Activated T-cell treated with anti-CD3 and anti-CD28 coated beads, Interleukin-2, amount 50 U/mL, for 72 hours (primary cell): ENCODE measurements around the gene GBP1. TPM values are rescaled to one million over a fixed set of nuclear protein-coding genes. Genes with fewer than 3 reads are reported as not detected.
"Not testable (repeated sequence)": the region's sequence is repeated elsewhere in the genome, so short reads cannot be mapped to it uniquely, and the experiment has no call there.

Source experiments
- ATAC-seq, 2 donors: fragments of 150-1000 bp; cut with Tn5 transposase; replicated peaks in 1 of 2; 2 replicates each; pipeline ENCODE4 v1.10.0; 2021; ENCODE audit warnings: moderate library complexity in 2 of 2, mild to moderate bottlenecking in 1 of 2
- DNase-seq, 2 donors: peaks; one replicate each; pipeline ENCODE4 v3.0.0; 2021 to 2022; ENCODE audit warnings: mixed read lengths in 1 of 2
- H3K27ac Mint-ChIP-seq: one replicate; pipeline ENCODE4 v1.8.0; 2022; ENCODE audit warnings: mild to moderate bottlenecking, moderate library complexity, mixed read lengths
- H3K27me3 Mint-ChIP-seq: one replicate; pipeline ENCODE4 v1.8.0; 2022; ENCODE audit warnings: low read depth, mixed read lengths
- H3K36me3 Mint-ChIP-seq, 2 donors: one replicate each; pipeline ENCODE4 v1.8.0; 2022; ENCODE audit warnings: mixed read lengths in 2 of 2, mild to moderate bottlenecking in 1 of 2; ENCODE audit not compliant: insufficient read depth in 2 of 2
- H3K4me1 Mint-ChIP-seq: one replicate; pipeline ENCODE4 v1.8.0; 2022; ENCODE audit warnings: low read depth, mixed read lengths
- H3K4me3 Mint-ChIP-seq, 2 donors: one replicate each; pipeline ENCODE4 v1.8.0; 2022; ENCODE audit warnings: mild to moderate bottlenecking in 2 of 2, mixed read lengths in 2 of 2, moderate library complexity in 2 of 2
- H3K9me3 Mint-ChIP-seq, 2 donors: one replicate each; pipeline ENCODE4 v1.8.0; 2022; ENCODE audit warnings: mixed read lengths in 2 of 2
- total RNA-seq, 2 donors: library from RNA; stranded (reverse); gene quantifications; one replicate each; pipeline ENCODE4 v1.2.3, GENCODE V29; 2022

The GBP1 gene
- total RNA-seq, 2 donors from 2014 or later: 44.9 to 58.9 TPM

- ATAC-seq, H3K27ac Mint-ChIP-seq, H3K27me3 Mint-ChIP-seq, H3K4me3 Mint-ChIP-seq, DNase-seq, H3K4me1 Mint-ChIP-seq, H3K9me3 Mint-ChIP-seq: not testable (repeated sequence)
- H3K36me3 Mint-ChIP-seq: peaks cover 7 to 33% of the 10 kb centered on the region in 2 donors
These were observed 15.8 kb downstream of the GBP1 start for GRCh38 chr1:89049187-89049586.

GRCh38 chr1:89047734-89048133 lies 17.3 kb downstream of the GBP1 start:
- no peak for DNase-seq
- Mint-ChIP-seq H3K4me1 (peaks cover 9% of the 10 kb centered on the region), H3K36me3 (peaks cover 9 to 31% of the 10 kb centered on the region in 2 donors), H3K4me3 (no peak overlapping the region), H3K27ac (no peak overlapping the region), H3K9me3 (peaks cover 2 to 3% of the 10 kb centered on the region in 2 donors), H3K27me3 (no peaks in the 10 kb centered on the region)
- no peak for ATAC-seq

DNA sequence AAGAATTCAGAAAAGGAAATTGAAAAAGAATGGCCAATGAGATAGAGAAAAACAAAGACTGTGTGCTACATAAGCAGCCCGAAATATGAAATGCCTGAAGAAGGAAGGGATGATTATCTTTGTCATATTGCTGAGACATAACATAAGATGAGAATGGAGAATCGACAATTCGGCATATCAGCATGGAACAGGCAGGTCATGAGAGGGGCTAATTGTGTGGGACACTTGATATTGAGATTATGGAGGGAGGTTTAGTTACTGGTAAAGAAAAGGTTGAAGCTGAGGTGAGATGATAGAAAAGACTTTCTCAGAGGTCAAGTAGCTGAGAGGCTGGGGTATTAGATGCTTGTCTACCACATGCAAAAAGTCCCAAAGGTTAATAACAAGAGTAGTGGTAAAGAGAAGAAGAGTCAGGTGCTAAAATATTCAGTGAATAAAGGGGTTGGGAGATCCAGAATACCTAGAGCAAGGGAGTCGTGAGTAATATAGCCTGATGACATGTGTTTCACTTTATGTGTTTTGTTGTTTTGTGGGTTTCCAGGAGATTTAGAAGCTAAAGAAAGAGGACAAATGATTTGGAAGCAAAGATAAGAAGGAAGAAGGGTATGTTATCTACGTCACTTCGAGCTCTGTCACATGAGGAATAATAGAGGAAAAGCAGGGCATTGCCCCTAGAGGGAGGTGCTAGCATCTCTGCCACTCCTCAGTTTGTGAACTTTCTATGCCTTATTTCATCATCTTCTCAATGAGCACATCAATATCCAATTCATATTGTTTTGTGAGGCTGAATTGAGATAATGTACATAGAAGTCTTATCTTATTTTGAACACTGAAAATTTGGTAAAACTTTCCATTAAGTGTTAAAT lies 18.5 kb downstream of the GBP1 start:
- H3K27me3 Mint-ChIP-seq, H3K4me3 Mint-ChIP-seq, H3K9me3 Mint-ChIP-seq, H3K27ac Mint-ChIP-seq: not testable (repeated sequence)
- ATAC-seq (peak; percentile 93 to 95), DNase-seq (peak in 1 of 2 donors; percentile 25)
- peaks cover 11 to 34% of the 10 kb centered on the region in 2 donors for H3K36me3 Mint-ChIP-seq
- peaks cover 10% of the 10 kb centered on the region for H3K4me1 Mint-ChIP-seq

DNA sequence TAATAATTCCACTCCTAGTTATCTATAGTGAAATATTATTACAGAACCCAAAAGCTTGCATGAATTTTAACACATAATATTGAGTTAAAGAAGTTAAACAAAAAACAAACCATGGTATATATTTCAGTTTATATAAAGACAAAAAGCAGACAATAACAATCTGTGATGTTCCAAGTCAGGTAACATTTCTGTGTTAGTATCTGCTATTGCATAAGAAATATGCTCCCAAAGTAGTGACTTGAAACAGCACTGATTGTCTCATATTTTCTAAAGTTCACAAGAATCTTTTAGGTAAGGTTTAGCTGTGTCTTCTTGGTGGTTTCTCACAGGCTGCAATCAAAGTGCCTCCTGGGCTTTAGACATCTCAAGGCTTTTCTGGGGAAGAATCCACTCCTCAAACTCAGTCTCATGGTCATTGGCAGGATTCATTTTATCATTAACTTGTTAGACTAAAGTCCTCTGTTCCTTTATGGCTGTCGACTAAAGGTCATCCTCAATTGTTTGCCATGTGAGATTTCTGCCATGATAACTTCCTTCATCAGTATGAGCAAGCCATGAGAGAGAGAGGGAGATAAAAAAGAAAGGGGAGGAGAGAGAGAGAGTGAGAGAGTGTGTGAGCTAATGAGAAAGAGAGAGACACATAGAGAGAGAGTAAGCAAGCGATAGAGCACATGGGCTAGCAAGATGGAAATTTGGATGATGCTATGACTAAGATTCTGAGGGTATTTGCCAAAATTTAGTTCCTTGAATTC lies 19.9 kb downstream of the GBP1 start:
- Mint-ChIP-seq H3K36me3 (peaks cover 15 to 36% of the 10 kb centered on the region in 2 donors), H3K9me3 (peaks cover 5% of the 10 kb centered on the region in 2 donors), H3K27ac (no peak overlapping the region), H3K27me3 (peaks cover 4% of the 10 kb centered on the region), H3K4me1 (peaks cover 21% of the 10 kb centered on the region), H3K4me3 (no peak overlapping the region)
- ATAC-seq: no peak
- no peak for DNase-seq

- H3K4me1 Mint-ChIP-seq: peaks cover 31% of the 10 kb centered on the region
- H3K9me3 Mint-ChIP-seq: peaks cover 5% of the 10 kb centered on the region in 2 donors
- H3K27me3 Mint-ChIP-seq: peaks cover 16% of the 10 kb centered on the region
- no peak overlapping the region for H3K4me3 Mint-ChIP-seq
- H3K36me3 Mint-ChIP-seq: peaks cover 16 to 39% of the 10 kb centered on the region in 2 donors
- ATAC-seq (no peak), DNase-seq (no peak)
- no peak overlapping the region for H3K27ac Mint-ChIP-seq
These were observed 21.1 kb downstream of the GBP1 start for GRCh38 chr1:89043940-89044339.

- H3K27ac Mint-ChIP-seq: no peak overlapping the region
- H3K4me1 Mint-ChIP-seq: peaks cover 33% of the 10 kb centered on the region
- H3K9me3 Mint-ChIP-seq: peaks cover 5% of the 10 kb centered on the region in 2 donors
- DNase-seq (no peak), ATAC-seq (no peak)
- H3K4me3 Mint-ChIP-seq: no peak overlapping the region
- peaks cover 30% of the 10 kb centered on the region for H3K27me3 Mint-ChIP-seq
- peaks cover 15 to 32% of the 10 kb centered on the region in 2 donors for H3K36me3 Mint-ChIP-seq
These were observed 22.5 kb downstream of the GBP1 start for GRCh38 chr1:89042491-89042890.

DNA sequence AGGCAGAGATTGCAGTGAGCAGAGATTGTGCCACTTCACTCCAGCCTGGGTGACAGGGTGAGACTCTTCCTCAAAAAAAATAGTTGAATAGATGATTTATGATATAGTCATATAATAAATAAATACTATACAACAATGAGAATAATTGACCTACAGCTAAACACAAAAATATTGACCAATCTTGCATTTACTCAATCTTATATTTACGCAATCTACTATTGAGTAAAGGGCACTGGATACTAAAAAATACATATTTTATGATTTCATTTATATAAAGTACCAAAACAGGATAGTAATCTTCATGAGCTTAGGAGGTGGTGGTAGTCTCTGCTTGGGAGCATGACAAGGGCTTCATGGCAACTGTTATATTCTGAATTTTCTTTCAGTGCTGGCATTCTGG lies 23.3 kb downstream of the GBP1 start:
- H3K36me3 Mint-ChIP-seq: peaks cover 15 to 32% of the 10 kb centered on the region in 2 donors
- DNase-seq (no peak), ATAC-seq (no peak)
- H3K27me3 Mint-ChIP-seq: peaks cover 30% of the 10 kb centered on the region
- peak overlapping the region; percentile 88 for H3K27ac Mint-ChIP-seq
- H3K4me3 Mint-ChIP-seq: peak overlapping the region; percentile 56 to 79
- peaks cover 5% of the 10 kb centered on the region in 2 donors for H3K9me3 Mint-ChIP-seq
- peaks cover 33% of the 10 kb centered on the region for H3K4me1 Mint-ChIP-seq

- DNase-seq: peak; percentile 45 to 59
- peaks cover 5% of the 10 kb centered on the region in 2 donors for H3K9me3 Mint-ChIP-seq
- peaks cover 15 to 32% of the 10 kb centered on the region in 2 donors for H3K36me3 Mint-ChIP-seq
- H3K4me3 Mint-ChIP-seq: peak overlapping the region; percentile 56 to 79
- H3K27ac Mint-ChIP-seq: peak overlapping the region; percentile 88
- peak; percentile 95 to 96 for ATAC-seq
- peaks cover 30% of the 10 kb centered on the region for H3K27me3 Mint-ChIP-seq
- H3K4me1 Mint-ChIP-seq: peaks cover 33% of the 10 kb centered on the region
These were observed 23.8 kb downstream of the GBP1 start for GRCh38 chr1:89041119-89041641.

GRCh38 chr1:89040315-89040626 lies 24.7 kb downstream of the GBP1 start:
- Mint-ChIP-seq H3K4me1 (peaks cover 33% of the 10 kb centered on the region), H3K4me3 (peak overlapping the region; percentile 12 to 50), H3K9me3 (peaks cover 5% of the 10 kb centered on the region in 2 donors), H3K27me3 (peaks cover 30% of the 10 kb centered on the region), H3K36me3 (peaks cover 15 to 35% of the 10 kb centered on the region in 2 donors), H3K27ac (peak overlapping the region; percentile 50)
- no peak for DNase-seq
- no peak for ATAC-seq

DNA sequence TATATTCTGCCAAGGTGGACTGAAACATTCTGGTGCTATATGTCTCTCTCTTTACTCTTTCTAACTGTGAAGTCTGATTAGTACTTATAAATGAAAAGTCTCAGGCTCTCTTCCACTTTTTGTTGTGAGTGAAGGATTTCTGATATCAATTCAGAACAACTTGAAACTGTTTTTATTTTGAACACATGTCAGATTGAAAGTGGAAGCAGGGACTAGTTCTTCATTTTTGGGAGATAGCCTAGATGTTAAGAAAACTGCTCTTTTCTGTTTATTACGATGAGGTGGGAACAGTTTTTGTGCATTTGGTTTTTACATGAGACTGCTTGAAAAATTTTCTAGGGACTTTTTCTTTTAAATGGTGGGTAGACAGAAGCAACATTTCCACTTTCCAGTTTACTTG lies 27.8 kb downstream of the GBP1 start:
- Mint-ChIP-seq H3K9me3 (peaks cover 4 to 13% of the 10 kb centered on the region in 2 donors), H3K36me3 (peaks cover 11 to 30% of the 10 kb centered on the region in 2 donors)

GRCh38 chr1:89035080-89035479 lies 29.9 kb downstream of the GBP1 start:
- Mint-ChIP-seq H3K9me3 (peaks cover 9 to 19% of the 10 kb centered on the region in 2 donors), H3K27me3 (peaks cover 41% of the 10 kb centered on the region), H3K27ac (no peak overlapping the region), H3K4me3 (no peak overlapping the region), H3K4me1 (peaks cover 20% of the 10 kb centered on the region), H3K36me3 (peaks cover 14 to 39% of the 10 kb centered on the region in 2 donors)
- ATAC-seq (peak; percentile 39 to 64), DNase-seq (no peak)

More for the DNA sequence above, 27.8 kb downstream of the GBP1 start:
- H3K27me3 Mint-ChIP-seq: peaks cover 30% of the 10 kb centered on the region
- no peak overlapping the region for H3K27ac Mint-ChIP-seq
- H3K4me1 Mint-ChIP-seq: peaks cover 35% of the 10 kb centered on the region
- no peak for ATAC-seq
- no peak overlapping the region for H3K4me3 Mint-ChIP-seq
- no peak for DNase-seq

GRCh38 chr1:89034004-89034403 lies 31.0 kb downstream of the GBP1 start:
- not testable (repeated sequence) for ATAC-seq, H3K4me3 Mint-ChIP-seq, H3K27ac Mint-ChIP-seq, DNase-seq
- Mint-ChIP-seq H3K27me3 (peaks cover 30% of the 10 kb centered on the region), H3K4me1 (peaks cover 19% of the 10 kb centered on the region), H3K36me3 (peaks cover 14 to 37% of the 10 kb centered on the region in 2 donors), H3K9me3 (peaks cover 9 to 19% of the 10 kb centered on the region in 2 donors)

DNA sequence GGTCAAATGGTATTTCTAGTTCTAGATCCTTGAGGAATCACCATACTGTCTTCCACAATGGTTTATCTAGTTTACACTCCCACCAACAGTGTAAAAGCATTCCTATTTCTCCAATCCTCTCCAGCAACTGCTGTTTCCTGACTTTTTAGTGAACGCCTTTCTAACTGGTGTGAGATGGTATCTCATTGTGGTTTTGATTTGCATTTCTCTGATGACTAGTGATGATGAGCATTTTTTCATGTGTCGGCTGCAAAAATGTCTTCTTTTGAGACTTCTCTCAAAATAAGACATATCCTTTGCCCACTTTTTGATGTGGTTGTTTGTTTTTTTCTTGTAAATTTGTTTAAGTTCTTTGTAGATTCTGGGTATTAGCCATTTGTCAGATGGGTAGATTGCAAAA lies 36.0 kb downstream of the GBP1 start:
- not testable (repeated sequence) for H3K4me3 Mint-ChIP-seq, DNase-seq, H3K27ac Mint-ChIP-seq, ATAC-seq
- H3K27me3 Mint-ChIP-seq: peaks cover 16% of the 10 kb centered on the region
- H3K36me3 Mint-ChIP-seq: peaks cover 23 to 44% of the 10 kb centered on the region in 2 donors
- peaks cover 24% of the 10 kb centered on the region for H3K4me1 Mint-ChIP-seq
- peaks cover 16 to 20% of the 10 kb centered on the region in 2 donors for H3K9me3 Mint-ChIP-seq
